GM18873 (cell line): ENCODE data around the gene NFE2L1.
"Not testable (repeated sequence)": the region's sequence is repeated elsewhere in the genome, so short reads cannot be mapped to it uniquely, and the experiment has no call there.

Source experiments
- ATAC-seq: cut with Tn5 transposase; IDR thresholded peaks from one replicate; pipeline ENCODE4 v1.9.1; 2021; ENCODE audit warnings: mild to moderate bottlenecking, moderate library complexity, moderate number of reproducible peaks; ENCODE audit not compliant: unreplicated experiment, low FRiP score

NFE2L1 gene

GRCh38 chr17:48047741-48048383 is at the start of gene NFE2L1:
TSS of gene NFE2L1 (plus strand) at chr17:48048359. CDS start at chr17:48051119, 2,760 bp downstream.
- ATAC-seq = peak; percentile 94

- ATAC-seq = no peak
Observed at GRCh38 chr17:47999582-47999981, 48.6 kb upstream of the NFE2L1 start.

GRCh38 chr17:48001197-48001596 is 47.0 kb upstream of the NFE2L1 start:
- ATAC-seq = no peak

DNA sequence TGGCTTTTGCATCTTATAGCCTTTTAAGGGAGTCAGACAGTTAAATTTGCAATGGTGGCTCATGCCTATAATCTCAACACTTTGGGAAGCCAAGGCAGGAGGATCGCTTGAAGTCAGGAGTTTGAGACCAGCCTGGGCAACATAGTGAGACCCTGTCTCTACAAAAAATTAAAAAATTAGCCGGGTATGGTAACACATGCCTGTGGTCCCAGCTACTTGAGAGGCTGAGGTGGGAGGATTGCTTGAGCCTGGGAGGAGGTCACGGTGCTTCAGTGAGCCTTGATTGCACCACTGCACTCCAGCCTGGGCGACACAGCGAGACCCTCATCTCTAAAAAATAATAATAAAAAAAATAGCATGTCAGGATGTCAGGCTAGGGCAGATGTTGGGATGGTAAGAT is 46.5 kb upstream of the NFE2L1 start:
- ATAC-seq = not testable (repeated sequence)

DNA sequence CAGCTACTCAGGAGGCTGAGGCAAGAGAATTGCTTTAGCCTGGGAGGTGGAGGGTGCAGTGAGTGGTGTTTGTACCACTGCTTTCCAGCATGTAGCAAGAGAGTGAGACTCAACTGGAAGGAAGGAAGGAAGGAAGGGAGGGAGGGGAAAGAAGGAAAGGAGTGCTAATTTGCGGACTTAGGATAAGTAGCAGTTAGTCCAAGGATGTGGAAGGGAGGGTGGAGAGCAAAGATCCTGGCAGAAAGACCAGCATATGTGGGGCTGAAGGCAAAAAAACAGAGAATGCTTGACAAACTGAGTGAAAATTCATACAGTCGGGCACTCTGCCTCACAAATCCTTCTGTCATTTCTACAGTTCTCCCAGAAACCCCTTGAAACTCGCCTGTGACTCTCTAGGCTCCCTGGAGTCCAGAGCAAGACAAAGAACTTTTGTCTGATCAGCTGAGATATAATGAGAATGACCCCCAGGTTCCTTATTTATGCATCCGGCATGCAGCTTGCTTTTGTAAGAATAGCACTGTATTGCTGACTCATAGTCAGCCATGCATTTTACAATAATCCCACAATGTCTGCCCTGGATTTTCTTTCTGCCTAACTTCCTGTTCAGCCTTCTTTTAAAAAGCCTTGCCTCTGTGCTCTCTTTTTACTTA is 45.8 kb upstream of the NFE2L1 start:
- ATAC-seq = no peak

DNA sequence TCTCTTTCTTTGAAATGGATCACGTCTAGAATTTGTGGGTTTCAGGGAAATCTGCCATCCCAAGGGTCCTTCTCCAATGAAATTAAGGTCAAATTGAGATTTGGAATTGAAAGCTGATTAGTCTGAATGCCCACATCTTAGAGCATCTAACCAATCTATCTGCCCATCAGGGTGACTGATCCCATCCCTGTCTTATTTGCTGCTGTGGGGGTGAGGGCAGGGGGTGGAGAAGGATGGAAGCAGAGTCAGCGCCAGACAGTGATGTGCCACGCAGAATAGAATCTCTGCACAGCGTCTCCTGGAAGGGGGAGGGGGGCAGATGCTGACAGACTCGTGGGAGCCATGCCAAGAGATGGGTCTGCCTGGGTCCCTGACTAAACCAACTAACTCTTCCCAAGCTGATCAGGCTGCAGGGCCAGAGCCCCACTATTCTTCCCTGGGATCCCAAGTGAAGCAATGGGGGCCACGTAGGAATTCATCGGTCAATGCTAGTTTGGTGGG is 45.2 kb upstream of the NFE2L1 start:
- ATAC-seq = no peak

DNA sequence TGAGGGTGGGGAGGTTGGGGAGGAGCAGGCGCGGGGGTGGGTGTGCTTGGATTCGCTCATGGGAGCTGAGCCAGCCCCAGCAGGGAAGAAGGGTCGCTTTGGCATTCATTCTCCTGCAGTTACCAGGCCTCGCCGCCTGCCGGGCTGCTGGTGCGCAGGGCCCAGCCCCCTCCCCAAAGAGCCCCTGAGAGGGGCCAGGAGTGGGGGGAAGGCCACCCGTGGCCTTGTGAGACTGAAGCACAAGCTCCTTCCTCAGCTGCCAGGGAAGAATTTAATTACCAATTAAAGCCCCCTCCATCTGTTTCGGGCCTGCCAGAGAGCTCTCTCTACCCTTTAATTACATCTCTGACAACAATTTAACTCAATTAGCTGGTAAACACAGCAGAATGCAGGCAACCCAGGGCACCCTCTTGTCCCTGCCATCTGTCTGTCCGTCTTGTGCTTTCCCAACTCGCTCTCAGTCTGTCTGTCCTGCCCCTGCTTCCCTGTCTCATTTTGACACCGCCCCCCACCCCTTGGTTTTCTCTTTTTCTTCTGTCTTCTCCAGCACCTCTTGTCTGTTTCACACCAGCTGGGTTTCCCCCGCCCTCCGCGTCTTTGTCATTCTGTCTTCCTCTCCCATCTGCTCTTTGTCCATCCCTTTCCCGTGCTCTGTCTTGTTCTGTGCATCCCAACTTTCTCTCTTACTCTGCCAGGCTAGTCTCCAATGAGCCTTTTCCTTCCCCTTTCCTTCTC is 44.6 kb upstream of the NFE2L1 start:
- no peak for ATAC-seq

DNA sequence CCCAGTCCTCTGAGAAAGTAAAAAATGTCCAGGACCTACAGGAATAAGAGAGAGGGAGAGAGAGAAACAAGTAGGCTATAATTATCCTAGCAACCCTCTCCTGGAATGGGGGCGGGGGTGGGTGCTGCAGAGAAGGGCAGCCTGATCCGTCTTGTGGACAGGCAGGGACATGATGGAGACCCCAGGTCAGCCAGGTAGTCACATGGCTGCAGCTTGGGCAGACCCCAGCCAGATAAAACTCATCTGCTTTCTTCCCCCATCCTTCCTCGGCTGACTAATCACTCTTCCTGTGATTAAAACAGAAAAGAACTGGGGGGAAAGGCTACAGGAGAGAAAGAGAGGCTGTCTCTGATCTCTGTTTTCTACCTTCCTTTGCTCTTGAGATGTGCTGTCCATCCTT is 43.2 kb upstream of the NFE2L1 start:
- no peak for ATAC-seq

- no peak for ATAC-seq
Observed at GRCh38 chr17:48006936-48007709, 41.0 kb upstream of the NFE2L1 start.

GRCh38 chr17:48010193-48010592 is 38.0 kb upstream of the NFE2L1 start:
- no peak for ATAC-seq

DNA sequence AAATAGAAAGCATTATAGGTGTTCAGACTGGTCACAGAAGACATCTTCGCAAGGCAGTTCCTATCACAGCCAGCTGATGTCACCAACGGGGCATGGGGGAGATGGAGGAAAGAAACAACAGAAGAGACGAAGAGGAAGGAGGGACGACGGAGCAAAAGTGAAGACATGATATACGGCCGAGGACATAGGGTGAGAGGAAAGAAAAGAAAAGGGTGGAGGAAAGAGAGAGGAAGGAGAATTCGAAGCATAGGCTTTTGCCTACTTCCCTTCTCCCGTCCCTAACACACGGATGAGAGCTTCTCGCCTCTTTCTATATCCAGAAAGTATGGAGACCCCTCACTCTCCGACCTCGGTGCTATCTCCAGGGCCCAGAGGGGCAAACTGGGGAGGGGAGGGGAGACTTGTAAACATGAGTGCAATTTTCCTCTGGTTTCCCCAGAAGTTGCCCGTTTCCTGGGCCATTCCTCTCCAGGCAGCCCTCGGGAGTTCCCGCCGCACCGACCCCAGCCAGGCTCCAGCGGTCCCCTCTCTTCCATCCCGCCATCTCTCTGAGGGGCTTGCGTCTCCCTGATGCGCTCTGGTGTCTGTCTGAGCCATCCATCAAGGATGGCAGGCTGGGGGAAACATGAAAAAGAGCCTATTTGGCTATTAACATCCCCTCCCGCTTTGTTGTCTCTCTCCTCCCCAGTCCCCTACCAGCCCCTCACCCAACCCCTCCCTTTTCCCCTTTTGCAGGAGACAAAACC is 36.6 kb upstream of the NFE2L1 start:
- ATAC-seq = no peak

DNA sequence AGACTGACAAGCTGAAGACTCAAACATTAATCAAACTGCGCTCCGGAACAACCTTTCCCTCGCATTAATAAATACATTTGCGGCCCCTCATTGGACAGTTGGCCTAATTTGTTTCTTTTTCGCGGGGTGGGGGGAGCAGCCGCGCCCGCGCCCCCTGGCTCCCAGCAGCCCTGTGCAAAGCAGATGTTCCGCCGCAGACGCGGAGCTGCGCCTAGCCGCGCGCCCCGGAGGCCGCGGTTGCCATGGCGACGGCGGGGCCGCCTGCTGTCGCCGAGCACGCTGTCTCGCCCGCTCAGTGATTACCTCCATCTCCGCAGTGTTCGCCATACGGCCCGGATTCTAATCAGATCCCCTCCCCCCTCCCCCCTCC is 36.0 kb upstream of the NFE2L1 start:
- no peak for ATAC-seq

DNA sequence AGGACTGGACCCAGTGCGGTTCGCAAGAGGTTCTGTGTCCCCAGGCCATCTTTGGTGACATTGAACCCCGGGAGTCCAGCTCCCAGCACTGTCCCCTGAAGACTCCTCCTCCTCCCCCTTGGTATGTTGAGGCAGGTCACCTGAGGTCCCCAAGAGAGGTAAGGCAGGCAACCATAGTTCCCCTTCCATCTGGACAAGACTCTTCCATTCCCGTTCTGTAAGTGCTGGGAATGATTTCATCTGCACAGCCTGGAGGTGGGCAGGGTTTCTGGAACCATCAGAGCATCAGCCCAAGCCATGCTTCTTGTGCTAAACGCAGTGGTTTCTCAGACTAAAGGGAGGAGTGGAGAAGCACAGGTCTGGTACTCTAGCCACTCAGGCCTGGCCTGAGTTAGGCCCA is 35.5 kb upstream of the NFE2L1 start:
- no peak for ATAC-seq

GRCh38 chr17:48013876-48014594 is 34.1 kb upstream of the NFE2L1 start:
- ATAC-seq = no peak

- no peak for ATAC-seq
Observed at GRCh38 chr17:48014595-48015111, 33.5 kb upstream of the NFE2L1 start.

- no peak for ATAC-seq
Observed at GRCh38 chr17:48016112-48016511, 32.0 kb upstream of the NFE2L1 start.

GRCh38 chr17:48017817-48018158 is 30.4 kb upstream of the NFE2L1 start:
- ATAC-seq = not testable (repeated sequence)

DNA sequence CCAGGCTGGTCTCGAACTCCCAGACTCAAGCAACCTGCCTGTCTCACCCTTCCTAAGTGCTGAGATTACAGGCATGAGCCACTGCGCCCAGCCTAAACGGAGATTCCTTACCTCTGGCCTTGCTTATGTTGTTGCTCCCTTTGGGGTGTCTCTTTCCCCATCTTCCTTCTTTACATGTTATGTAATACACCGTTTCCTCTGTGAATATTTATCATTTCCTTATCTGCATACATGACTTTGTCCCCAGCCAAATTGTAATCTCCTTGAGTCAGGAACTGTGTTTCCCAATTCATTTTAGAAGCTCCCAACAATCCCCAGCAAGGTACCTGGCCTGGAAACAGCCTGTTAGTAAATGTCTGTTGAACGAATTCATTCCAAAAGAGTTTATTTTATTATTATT is 26.2 kb upstream of the NFE2L1 start:
- ATAC-seq = no peak

- ATAC-seq = no peak
Observed at GRCh38 chr17:48022901-48023300, 25.3 kb upstream of the NFE2L1 start.
